DOHH2 (cell line): ENCODE data around the gene TWIST2.

ENCODE experiments used
- H3F3A ChIP-seq: fragments of 200-600 bp; sonication (generic), shearing (Covaris generic); 2 replicates; pipeline ENCODE4 v1.6.0; 2016; ENCODE audit warnings: antibody characterized with exemption, mild to moderate bottlenecking; ENCODE audit not compliant: control insufficient read depth, insufficient read depth
- H3K27ac ChIP-seq: fragments of 200-600 bp; sonication (generic); 2 replicates; pipeline ENCODE4 v1.5.1; 2014; ENCODE audit warnings: low read depth, mild to moderate bottlenecking, low read length, moderate library complexity
- H3K27me3 ChIP-seq: fragments of 200-600 bp; sonication (generic); 2 replicates; pipeline ENCODE4 v1.6.1; 2014; ENCODE audit warnings: mild to moderate bottlenecking, low read length, mixed read lengths; ENCODE audit not compliant: control insufficient read depth
- H3K36me3 ChIP-seq: fragments of 200-600 bp; sonication (generic); 2 replicates; pipeline ENCODE4 v1.6.1; 2014; ENCODE audit warnings: mild to moderate bottlenecking, low read length, moderate library complexity, mixed read lengths; ENCODE audit not compliant: control insufficient read depth
- H3K4me1 ChIP-seq: fragments of 200-600 bp; sonication (generic); 2 replicates; pipeline ENCODE4 v1.6.1; 2014; ENCODE audit warnings: mild to moderate bottlenecking, low read length, mixed read lengths; ENCODE audit not compliant: control insufficient read depth
- H3K4me2 ChIP-seq: fragments of 200-600 bp; sonication (generic); 2 replicates; pipeline ENCODE4 v1.6.0; 2014; ENCODE audit warnings: mild to moderate bottlenecking, low read length, moderate library complexity
- H3K4me3 ChIP-seq: fragments of 200-600 bp; sonication (generic); 2 replicates; pipeline ENCODE4 v1.5.1; 2014; ENCODE audit warnings: mild to moderate bottlenecking, low read length, mixed read lengths
- H3K79me2 ChIP-seq: fragments of 200-600 bp; sonication (generic); 2 replicates; pipeline ENCODE4 v1.6.1; 2014; ENCODE audit warnings: mild to moderate bottlenecking, low read length, mixed read lengths; ENCODE audit not compliant: control insufficient read depth
- H3K9me2 ChIP-seq: fragments of 200-600 bp; sonication (generic); replicated peaks from 2 replicates; pipeline ENCODE4 v1.6.1; 2014; ENCODE audit warnings: mild to moderate bottlenecking, low read length, mixed read lengths; ENCODE audit not compliant: control insufficient read depth
- H3K9me3 ChIP-seq: fragments of 200-600 bp; sonication (generic); 2 replicates; pipeline ENCODE4 v1.6.1; 2014; ENCODE audit warnings: antibody characterized with exemption, low read length, mixed read lengths; ENCODE audit not compliant: control insufficient read depth, insufficient read depth
- H4K20me1 ChIP-seq: fragments of 200-600 bp; sonication (generic); 2 replicates; pipeline ENCODE4 v1.6.0; 2014; ENCODE audit warnings: low read depth, mild to moderate bottlenecking, antibody characterized with exemption, low read length, moderate library complexity; ENCODE audit not compliant: control insufficient read depth, insufficient read depth
- EZH2phosphoT487 ChIP-seq: fragments of 200-600 bp; sonication (generic); IDR thresholded peaks from 2 replicates; pipeline ENCODE4 v1.6.1; 2017; ENCODE audit warnings: borderline replicate concordance, mild to moderate bottlenecking, antibody characterized with exemption, low read length, moderate library complexity, mixed read lengths
- TF ChIP-seq, protein P1 (sequence below): fragments of 200-600 bp; sonication (generic); IDR thresholded peaks from one replicate; pipeline ENCODE4 v1.5.1; 2014; ENCODE audit warnings: antibody characterized with exemption, mild to moderate bottlenecking, low read depth, low read length; ENCODE audit not compliant: poor library complexity, severe bottlenecking

TWIST2 gene

DNA sequence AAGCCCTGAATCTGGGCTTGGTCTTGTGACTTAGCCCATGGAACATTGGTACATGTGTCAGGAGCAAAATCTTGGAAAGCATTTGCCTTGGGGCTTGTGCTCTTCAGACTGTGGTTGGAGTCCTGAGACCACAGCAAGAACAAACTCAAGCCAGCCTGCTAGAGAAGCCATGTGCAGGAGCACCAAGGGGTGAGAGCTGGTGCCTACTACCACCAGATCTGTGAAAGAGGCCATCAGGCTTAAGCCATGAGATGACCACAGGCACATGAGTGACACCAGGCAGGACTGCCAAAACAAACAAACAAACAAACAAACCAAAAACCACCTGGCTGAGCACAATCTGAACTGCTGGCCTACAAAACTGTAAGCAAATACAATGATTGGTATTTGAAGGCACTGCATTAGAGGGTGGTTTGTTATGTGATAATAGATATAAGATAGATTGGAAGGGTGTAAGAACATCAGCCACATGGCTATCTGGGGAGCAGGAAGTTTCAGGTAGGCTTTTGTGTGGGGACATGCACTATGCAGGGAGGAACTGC is 9.0 kb upstream of the TWIST2 start:
- H3K4me2 ChIP-seq = no peak overlapping the region
- H3K4me3 ChIP-seq = no peak overlapping the region
- no peaks in the 10 kb centered on the region for H3K27me3 ChIP-seq

DNA sequence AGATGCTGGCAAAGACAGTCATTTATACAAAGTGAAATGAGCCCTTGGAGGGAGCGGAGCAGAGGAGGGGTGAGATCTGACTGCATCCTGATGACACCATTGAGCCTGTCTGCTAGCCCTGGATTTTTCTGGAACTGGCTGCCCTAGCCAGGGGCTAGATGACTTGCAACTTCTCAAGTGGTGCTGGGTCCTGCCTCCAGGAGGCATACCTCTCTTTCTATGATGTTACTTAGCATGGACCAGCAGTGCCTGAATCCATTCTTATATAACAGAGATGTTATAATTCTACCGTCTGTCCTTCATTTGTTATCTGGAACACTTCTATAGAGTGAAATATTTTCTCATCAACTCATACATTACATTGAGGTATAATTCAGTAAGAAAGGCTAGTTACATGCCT is 8.5 kb upstream of the TWIST2 start:
- no peak overlapping the region for H3K27ac ChIP-seq
- H3K27me3 ChIP-seq = no peaks in the 10 kb centered on the region

More for the DNA sequence above, 9.0 kb upstream of the TWIST2 start:
- H3F3A ChIP-seq = no peaks in the 10 kb centered on the region
- no peaks in the 10 kb centered on the region for H4K20me1 ChIP-seq
- no peak for TF ChIP-seq EZH2phosphoT487
- TF ChIP-seq, protein P1, sequence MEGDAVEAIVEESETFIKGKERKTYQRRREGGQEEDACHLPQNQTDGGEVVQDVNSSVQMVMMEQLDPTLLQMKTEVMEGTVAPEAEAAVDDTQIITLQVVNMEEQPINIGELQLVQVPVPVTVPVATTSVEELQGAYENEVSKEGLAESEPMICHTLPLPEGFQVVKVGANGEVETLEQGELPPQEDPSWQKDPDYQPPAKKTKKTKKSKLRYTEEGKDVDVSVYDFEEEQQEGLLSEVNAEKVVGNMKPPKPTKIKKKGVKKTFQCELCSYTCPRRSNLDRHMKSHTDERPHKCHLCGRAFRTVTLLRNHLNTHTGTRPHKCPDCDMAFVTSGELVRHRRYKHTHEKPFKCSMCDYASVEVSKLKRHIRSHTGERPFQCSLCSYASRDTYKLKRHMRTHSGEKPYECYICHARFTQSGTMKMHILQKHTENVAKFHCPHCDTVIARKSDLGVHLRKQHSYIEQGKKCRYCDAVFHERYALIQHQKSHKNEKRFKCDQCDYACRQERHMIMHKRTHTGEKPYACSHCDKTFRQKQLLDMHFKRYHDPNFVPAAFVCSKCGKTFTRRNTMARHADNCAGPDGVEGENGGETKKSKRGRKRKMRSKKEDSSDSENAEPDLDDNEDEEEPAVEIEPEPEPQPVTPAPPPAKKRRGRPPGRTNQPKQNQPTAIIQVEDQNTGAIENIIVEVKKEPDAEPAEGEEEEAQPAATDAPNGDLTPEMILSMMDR = no peak
- H3K27ac ChIP-seq = no peak overlapping the region
- H3K9me3 ChIP-seq = no peaks in the 10 kb centered on the region
- H3K79me2 ChIP-seq = no peaks in the 10 kb centered on the region
- H3K4me1 ChIP-seq = no peaks in the 10 kb centered on the region
- no peaks in the 10 kb centered on the region for H3K9me2 ChIP-seq
- H3K36me3 ChIP-seq = no peaks in the 10 kb centered on the region

DNA sequence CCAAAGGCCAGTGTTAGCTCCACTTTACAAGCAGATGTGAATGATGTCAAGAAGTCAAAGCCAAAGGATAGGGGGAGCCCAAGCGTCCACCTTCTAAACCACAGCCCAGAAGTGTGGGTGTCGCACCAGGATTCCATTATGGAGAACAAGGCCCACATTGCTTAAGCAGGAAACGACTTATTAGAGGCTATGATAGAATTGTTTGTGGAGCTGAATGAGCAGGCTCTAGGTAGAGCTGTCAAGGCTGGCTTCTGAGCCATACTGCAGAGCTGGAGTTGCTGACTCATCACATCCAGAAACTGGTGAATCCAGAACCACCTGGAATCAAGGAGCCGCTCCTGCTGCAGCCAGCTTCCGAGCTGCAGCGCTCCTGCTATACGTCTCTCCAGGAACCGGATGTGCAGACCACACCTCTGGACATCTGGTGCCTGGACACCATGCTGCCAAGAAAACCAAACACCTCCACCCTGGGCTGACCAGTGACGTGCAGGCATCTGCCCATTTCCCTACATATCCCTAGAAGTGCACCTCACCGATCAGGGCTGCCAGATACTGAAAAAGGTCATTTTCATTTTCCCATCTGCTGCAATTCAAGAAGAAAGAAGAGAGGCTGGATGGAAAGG is 6.2 kb upstream of the TWIST2 start:
- Histone ChIP-seq H3K9me2 (no peaks in the 10 kb centered on the region), H3K9me3 (no peaks in the 10 kb centered on the region), H3K4me2 (no peak overlapping the region), H3K79me2 (no peaks in the 10 kb centered on the region), H3K27ac (no peak overlapping the region), H4K20me1 (no peaks in the 10 kb centered on the region), H3K36me3 (no peaks in the 10 kb centered on the region), H3K4me3 (no peak overlapping the region), H3K27me3 (no peaks in the 10 kb centered on the region), H3F3A (no peaks in the 10 kb centered on the region), H3K4me1 (no peaks in the 10 kb centered on the region)
- TF ChIP-seq EZH2phosphoT487 = no peak
- TF ChIP-seq, protein P1 = no peak

More for the DNA sequence above, 8.5 kb upstream of the TWIST2 start:
- H3K4me1 ChIP-seq = no peaks in the 10 kb centered on the region
- H3K9me2 ChIP-seq = no peaks in the 10 kb centered on the region
- TF ChIP-seq EZH2phosphoT487 = no peak
- TF ChIP-seq, protein P1 = no peak
- no peaks in the 10 kb centered on the region for H4K20me1 ChIP-seq
- no peaks in the 10 kb centered on the region for H3K36me3 ChIP-seq
- no peaks in the 10 kb centered on the region for H3K9me3 ChIP-seq
- no peak overlapping the region for H3K4me2 ChIP-seq
- H3F3A ChIP-seq = no peaks in the 10 kb centered on the region
- no peaks in the 10 kb centered on the region for H3K79me2 ChIP-seq
- no peak overlapping the region for H3K4me3 ChIP-seq
